ENCODE data around the gene HRH4. TPM values are rescaled to one million over a fixed set of nuclear protein-coding genes. Genes with fewer than 3 reads are reported as not detected.

Gene HRH4
- total and polyA plus RNA-seq, 2 donors (not counting 3 experiments of a cell fraction or from before 2014, with no cell fraction given), result 0.03 TPM; not detected in 1

- BruUV-seq (replicated peaks), result no TSS peak
- Histone ChIP-seq H3K4me2 (ENCODE audit: insufficient read depth, low read length) (no peak overlapping the region), H3K79me2 (ENCODE audit: control insufficient read depth, insufficient read depth, low read length) (no peaks in the 10 kb centered on the region), H2AFZ (ENCODE audit: low read depth, low read length) (no peak overlapping the region), H3K9me1 (replicated peaks; ENCODE audit: control insufficient read depth, extremely low read depth, insufficient read depth, low read length) (no peaks in the 10 kb centered on the region), H4K20me1 (replicated peaks; ENCODE audit: control insufficient read depth, extremely low read depth, insufficient read depth, low read length) (no peaks in the 10 kb centered on the region), H3K4me3 (replicated peaks in 1 of 3; ENCODE audit: insufficient read depth in 1 of 3, low read depth in 1 of 3, low read length in 3 of 3) (no peak overlapping the region), H3K9ac (replicated peaks; ENCODE audit: extremely low read depth, insufficient read depth, low read length) (no peak overlapping the region), H3K27ac (ENCODE audit: insufficient read depth, low read depth, low read length) (no peak overlapping the region), H3K9me3 (replicated peaks; ENCODE audit: control insufficient read depth, insufficient read depth, low read length) (no peaks in the 10 kb centered on the region), H3K4me1 (ENCODE audit: control insufficient read depth, extremely low read depth, insufficient read depth, low read length) (no peaks in the 10 kb centered on the region), H3K27me3 (ENCODE audit: control insufficient read depth in 2 of 2, insufficient read depth in 2 of 2, low read length in 2 of 2) (peaks cover 20 to 27% of the 10 kb centered on the region in 2 experiments), H3K36me3 (ENCODE audit: control insufficient read depth in 2 of 2, extremely low read depth in 1 of 2, insufficient read depth in 2 of 2, low read length in 2 of 2) (no peaks in the 10 kb centered on the region)
- FAIRE-seq, result no peak
- no peak for DNase-seq (ENCODE audit: low read depth, low spot score)
- dilution Hi-C loops (cut with MboI; ENCODE audit: extremely low pct_ligation_motif_present, low sequenced_read_pairs) (no loop called here), intact Hi-C loops (cut with micrococcal nuclease) (no loop called here)
- ChIA-PET CTCF (interaction anchor here (0.8 to 1.1 kb wide), 2 partner anchors 57 to 341 kb away, joined by 3 to 4 read pairs; no protein-coding TSS in a partner anchor), POLR2A (no interaction called here)
- TF ChIP-seq FOS (IDR thresholded peaks at IDR 0.05; ENCODE audit: borderline replicate concordance, insufficient read depth, low read length), result no peak
- no peak for TF ChIP-seq JUN (IDR thresholded peaks at IDR 0.05; ENCODE audit: borderline replicate concordance, insufficient read depth, insufficient read length, low read depth)
- no peak for TF ChIP-seq GATA2 (IDR thresholded peaks at IDR 0.05; ENCODE audit: insufficient read depth, insufficient read length, low read depth, low read length)
- no peak for TF ChIP-seq POLR2A (IDR thresholded peaks at IDR 0.05; ENCODE audit: low read depth, low read length)
- TF ChIP-seq, protein P1, sequence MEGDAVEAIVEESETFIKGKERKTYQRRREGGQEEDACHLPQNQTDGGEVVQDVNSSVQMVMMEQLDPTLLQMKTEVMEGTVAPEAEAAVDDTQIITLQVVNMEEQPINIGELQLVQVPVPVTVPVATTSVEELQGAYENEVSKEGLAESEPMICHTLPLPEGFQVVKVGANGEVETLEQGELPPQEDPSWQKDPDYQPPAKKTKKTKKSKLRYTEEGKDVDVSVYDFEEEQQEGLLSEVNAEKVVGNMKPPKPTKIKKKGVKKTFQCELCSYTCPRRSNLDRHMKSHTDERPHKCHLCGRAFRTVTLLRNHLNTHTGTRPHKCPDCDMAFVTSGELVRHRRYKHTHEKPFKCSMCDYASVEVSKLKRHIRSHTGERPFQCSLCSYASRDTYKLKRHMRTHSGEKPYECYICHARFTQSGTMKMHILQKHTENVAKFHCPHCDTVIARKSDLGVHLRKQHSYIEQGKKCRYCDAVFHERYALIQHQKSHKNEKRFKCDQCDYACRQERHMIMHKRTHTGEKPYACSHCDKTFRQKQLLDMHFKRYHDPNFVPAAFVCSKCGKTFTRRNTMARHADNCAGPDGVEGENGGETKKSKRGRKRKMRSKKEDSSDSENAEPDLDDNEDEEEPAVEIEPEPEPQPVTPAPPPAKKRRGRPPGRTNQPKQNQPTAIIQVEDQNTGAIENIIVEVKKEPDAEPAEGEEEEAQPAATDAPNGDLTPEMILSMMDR (IDR thresholded peaks at IDR 0.05; ENCODE audit: extremely low read depth in 1 of 2, insufficient read depth in 1 of 2, low read depth in 1 of 2, low read length in 2 of 2), result no peak
Observed at GRCh38 chr18:24417480-24417879, 43.0 kb upstream of the HRH4 start.

- Histone ChIP-seq H2AFZ (ENCODE audit: low read depth, low read length) (no peak overlapping the region), H3K9me1 (replicated peaks; ENCODE audit: control insufficient read depth, extremely low read depth, insufficient read depth, low read length) (no peaks in the 10 kb centered on the region), H3K36me3 (ENCODE audit: control insufficient read depth in 2 of 2, extremely low read depth in 1 of 2, insufficient read depth in 2 of 2, low read length in 2 of 2) (no peaks in the 10 kb centered on the region), H4K20me1 (replicated peaks; ENCODE audit: control insufficient read depth, extremely low read depth, insufficient read depth, low read length) (no peaks in the 10 kb centered on the region), H3K4me1 (ENCODE audit: control insufficient read depth, extremely low read depth, insufficient read depth, low read length) (no peaks in the 10 kb centered on the region), H3K4me3 (replicated peaks in 1 of 3; ENCODE audit: insufficient read depth in 1 of 3, low read depth in 1 of 3, low read length in 3 of 3) (no peak overlapping the region), H3K79me2 (ENCODE audit: control insufficient read depth, insufficient read depth, low read length) (no peaks in the 10 kb centered on the region), H3K27me3 (ENCODE audit: control insufficient read depth in 2 of 2, insufficient read depth in 2 of 2, low read length in 2 of 2) (peaks cover 19 to 26% of the 10 kb centered on the region in 2 experiments), H3K9ac (replicated peaks; ENCODE audit: extremely low read depth, insufficient read depth, low read length) (no peak overlapping the region), H3K9me3 (replicated peaks; ENCODE audit: control insufficient read depth, insufficient read depth, low read length) (no peaks in the 10 kb centered on the region), H3K27ac (ENCODE audit: insufficient read depth, low read depth, low read length) (no peak overlapping the region), H3K4me2 (ENCODE audit: insufficient read depth, low read length) (no peak overlapping the region)
- ChIA-PET CTCF (no interaction called here), POLR2A (no interaction called here)
- FAIRE-seq (no peak), DNase-seq (ENCODE audit: low read depth, low spot score) (no peak)
- TF ChIP-seq MYC (IDR thresholded peaks at IDR 0.05; ENCODE audit: low read depth, low read length) (no peak), FOS (IDR thresholded peaks at IDR 0.05; ENCODE audit: borderline replicate concordance, insufficient read depth, low read length) (no peak), JUN (IDR thresholded peaks at IDR 0.05; ENCODE audit: borderline replicate concordance, insufficient read depth, insufficient read length, low read depth) (no peak), POLR2A (IDR thresholded peaks at IDR 0.05; ENCODE audit: low read depth, low read length) (no peak), GATA2 (IDR thresholded peaks at IDR 0.05; ENCODE audit: insufficient read depth, insufficient read length, low read depth, low read length) (no peak), POLR2AphosphoS5 (IDR thresholded peaks at IDR 0.05; ENCODE audit: insufficient read depth, low read depth, low read length) (no peak), EZH2 (IDR thresholded peaks at IDR 0.05; ENCODE audit: borderline replicate concordance, low read depth, low read length, severe bottlenecking) (no peak), MAX (IDR thresholded peaks at IDR 0.05; ENCODE audit: insufficient read depth, insufficient read length) (no peak)
- TF ChIP-seq, protein P1 (IDR thresholded peaks at IDR 0.05; ENCODE audit: extremely low read depth in 1 of 2, insufficient read depth in 1 of 2, low read depth in 1 of 2, low read length in 2 of 2), result no peak
- BruUV-seq (replicated peaks), result no TSS peak
- intact Hi-C loops (cut with micrococcal nuclease), result no loop called here
- dilution Hi-C loops (cut with MboI; ENCODE audit: extremely low pct_ligation_motif_present, low sequenced_read_pairs), result no loop called here
Observed at GRCh38 chr18:24420551-24420950, 39.9 kb upstream of the HRH4 start.
